ENCODE measurements around the gene SLC51A.

The SLC51A gene

GRCh38 chr3:196246612-196247308, 30.4 kb downstream of the SLC51A start:
- peak; percentile 99 for DNase-seq

DNA sequence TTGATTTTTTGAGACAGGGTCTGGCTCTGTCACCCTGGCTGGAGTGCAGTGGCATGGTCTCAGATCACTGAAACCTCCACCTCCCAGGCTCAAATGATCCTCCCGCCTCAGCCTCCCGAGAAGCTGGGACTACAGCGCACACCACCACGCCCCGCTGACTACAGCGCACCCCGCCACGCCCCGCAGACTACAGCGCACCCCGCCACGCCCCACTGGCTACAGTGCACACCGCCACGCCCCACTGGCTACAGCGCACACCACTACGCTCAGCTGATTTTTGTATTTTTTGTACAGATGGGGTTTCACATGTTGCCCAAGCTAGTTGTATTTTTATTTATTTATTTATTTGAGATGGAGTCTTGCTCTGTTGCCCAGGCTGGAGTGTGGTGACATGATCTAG, 35.6 kb downstream of the SLC51A start:
- DNase-seq, result no peak

DNA sequence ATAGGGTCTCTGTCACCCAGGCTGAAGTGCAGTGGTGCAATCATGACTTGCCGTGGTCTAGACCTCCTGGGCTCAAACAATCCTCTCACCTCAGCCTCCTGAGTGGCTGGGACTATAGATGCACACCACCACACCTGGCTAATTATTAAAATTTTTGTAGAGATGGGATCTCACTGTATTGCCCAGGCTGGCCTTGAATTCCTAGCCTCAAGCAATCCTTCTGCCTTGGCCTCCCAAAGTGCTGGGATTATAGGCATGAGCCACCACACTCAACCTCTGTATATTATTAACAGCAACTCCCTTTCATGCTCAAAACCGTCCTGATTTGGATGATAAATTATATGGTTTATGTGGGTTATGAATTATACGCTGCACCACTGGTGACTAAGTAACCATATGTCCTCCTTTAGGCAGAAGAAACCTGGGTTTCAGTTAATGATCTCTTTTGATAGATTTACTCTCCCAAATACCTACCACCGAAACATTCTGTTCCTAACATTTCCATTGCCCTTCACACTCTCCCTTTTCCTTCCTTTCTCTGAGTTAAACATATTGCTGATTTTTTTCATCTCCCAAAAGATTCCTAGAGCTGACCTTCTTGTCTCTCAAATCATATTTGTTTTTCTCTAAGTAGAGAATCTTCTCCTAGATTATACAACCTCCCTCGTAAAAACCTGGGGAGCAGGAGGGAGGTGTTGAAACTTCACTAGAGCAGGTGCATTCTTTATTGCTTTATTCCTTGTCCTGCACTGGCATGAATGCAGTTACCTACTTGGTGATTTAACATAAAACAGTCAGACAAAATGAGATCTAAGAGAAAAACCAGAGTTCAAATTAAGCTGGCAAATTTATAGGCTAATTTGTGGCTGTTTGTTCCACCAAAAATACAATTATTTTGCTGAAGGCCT, 38.3 kb downstream of the SLC51A start:
- DNase-seq, result no peak

GRCh38 chr3:196255776-196256175, 39.4 kb downstream of the SLC51A start:
- DNase-seq, result no peak

DNA sequence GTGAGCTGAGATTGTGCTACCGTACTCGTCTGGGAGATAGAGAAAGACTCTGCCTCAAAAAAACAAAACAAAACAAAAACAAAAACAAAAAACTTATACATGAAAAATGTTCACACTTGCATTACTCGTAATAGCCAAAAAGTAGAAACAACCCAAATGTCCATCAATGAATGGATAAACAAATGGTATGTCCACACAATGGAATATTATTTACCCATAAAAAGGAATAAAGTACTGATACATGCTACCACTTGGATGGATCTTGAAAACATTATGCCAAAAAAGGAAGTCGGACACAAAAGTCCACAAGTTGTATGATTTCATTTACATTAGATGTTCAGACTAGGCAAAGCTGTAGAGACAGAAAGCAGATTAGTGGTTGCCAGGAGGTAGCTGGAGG, 44.5 kb downstream of the SLC51A start:
- no peak for DNase-seq

DNA sequence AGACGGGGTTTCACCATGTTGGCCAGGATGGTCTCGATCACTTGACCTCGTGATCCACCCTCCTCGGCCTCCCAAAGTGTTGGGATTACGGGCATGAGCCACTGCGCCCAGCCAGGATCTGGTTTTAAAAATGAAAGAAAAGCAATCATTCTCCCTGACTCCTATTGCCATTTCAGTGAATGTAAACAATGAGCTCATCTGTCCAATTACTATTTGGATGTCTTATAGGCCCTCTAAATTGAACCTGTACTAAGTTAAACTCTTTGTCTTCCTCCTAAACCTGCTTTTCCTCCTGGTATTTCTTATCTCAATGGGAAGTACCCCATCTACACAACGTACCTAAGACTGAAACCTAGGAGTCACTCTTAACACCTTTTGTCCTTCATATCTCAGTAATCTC, 47.5 kb downstream of the SLC51A start:
- no peak for DNase-seq

DNA sequence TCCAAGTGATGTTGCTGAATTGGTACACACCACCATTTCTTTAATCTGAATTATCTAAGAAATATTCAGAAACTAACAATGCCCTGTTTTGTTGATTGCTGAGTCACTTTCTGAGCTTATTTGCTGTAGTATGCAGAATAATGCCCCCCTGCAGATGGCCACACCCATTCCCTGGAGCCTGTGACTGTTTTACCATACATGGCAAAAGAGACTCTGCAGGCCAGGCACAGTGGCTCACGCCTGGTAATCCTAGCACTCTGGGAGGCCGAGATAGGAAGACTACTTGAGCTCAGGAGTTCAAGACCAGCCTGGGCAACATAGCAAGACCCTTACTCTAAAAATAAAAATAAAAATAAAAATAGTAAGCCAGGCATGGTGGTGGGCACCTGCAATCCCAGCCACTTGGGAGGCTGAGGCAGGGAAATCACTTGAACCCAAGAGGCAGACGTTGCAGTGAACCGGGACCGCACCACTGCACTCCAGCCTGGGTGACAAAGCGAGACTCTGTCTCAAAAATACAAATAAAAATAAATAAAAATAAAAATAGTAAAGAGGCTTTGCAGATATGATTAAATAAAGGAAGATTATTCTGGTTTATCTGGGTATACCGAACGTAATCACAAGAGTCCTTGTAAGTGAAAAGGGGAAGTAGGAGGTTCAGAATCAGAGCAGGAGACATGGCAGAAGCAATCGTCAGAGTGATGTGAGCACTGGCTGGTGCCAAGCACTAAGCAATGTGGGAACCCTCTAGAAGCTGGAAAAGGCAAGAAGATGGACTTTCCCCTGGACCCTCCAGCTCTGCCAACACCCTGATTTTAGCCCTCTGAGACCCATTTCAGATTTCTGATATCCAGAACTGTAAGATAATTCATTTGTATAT, 52.2 kb downstream of the SLC51A start:
- peak; percentile 57 for DNase-seq

GRCh38 chr3:196270499-196270898, 54.2 kb downstream of the SLC51A start:
- DNase-seq, result no peak

- DNase-seq, result no peak
Measured at GRCh38 chr3:196272826-196273225, 56.5 kb downstream of the SLC51A start.

GRCh38 chr3:196273655-196274054, 57.3 kb downstream of the SLC51A start:
- DNase-seq, result no peak

DNA sequence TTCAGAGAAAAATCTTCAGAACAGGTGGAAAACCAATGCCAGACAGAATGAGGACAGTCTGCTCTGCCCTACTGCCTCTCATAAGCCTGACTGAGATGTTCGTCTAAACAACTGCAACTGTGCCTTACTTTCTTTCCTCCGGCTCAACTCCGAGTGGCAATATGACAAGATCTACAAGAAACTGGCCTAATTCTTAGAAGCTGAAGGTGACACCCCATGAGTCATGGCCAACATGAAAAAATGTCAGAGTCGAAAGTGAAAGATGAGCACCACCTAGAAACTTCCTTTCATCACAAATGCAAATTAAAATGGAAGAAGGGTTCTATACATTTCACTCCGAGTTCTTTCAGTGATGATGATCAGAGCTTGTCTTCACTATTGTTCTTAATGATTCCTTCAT, 58.3 kb downstream of the SLC51A start:
- peak; percentile 75 for DNase-seq

- DNase-seq, result no peak
Measured at GRCh38 chr3:196275126-196275525, 58.8 kb downstream of the SLC51A start.

DNA sequence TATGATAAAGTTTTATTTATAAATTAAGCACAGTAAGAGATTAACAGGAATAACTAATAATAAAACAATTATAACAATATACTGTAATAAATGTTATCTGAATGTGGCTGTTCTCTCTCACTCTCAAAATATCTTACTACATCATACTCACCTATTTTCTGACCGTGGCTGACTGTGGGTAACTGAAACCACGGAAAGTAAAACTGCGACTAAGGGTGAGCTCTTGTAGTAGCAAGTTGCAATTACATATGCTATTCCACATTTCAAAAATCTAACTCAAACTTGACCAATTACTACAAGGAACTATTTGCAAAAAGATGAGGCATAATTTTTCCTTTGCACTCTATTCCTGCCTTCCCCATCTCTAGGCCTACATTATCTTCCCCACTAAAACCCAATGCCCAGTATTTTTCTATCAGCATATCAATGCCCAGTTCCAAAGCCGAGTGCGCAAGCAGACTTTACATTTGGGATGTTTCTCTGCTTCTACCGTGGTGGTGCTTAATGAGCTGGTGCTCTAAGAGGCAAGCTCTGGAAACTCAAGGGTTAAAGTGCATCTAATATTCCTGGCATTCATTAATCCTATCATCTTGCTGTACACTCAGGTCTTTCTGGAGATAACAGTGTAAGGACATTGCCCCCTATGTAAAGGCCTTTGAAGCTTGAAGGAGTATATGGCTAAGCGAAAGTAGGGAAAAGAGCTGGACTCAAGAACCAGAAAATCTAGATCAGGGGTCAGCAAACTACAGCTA, 64.5 kb downstream of the SLC51A start:
- DNase-seq, result no peak

DNA sequence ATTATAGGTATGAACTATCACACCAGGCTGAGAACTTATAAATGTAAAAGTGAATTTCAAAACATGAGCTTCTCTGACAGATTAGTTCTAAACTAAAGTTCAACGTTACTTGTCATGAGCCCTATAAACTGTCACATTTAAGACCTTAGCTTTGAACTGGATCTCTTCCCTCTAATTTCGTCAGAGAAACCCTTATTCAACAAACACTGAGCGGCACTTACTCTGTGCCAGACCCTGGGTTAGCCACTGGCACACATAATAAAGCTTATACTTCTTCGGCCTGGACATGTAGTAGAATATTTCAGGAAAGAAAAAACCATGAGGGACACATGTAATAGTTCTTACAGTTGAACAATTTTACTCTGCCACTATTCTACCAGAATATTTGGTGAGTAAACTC, 65.6 kb downstream of the SLC51A start:
- no peak for DNase-seq

Measured in MV-4-11 (cell line).